Measurements from ENCODE around the gene CUBN. TPM values are rescaled to one million over a fixed set of nuclear protein-coding genes. Genes with fewer than 3 reads are reported as not detected.

Gene CUBN
- total and polyA plus RNA-seq, 9 of the 15 experiments (the other 6 are each of a cell fraction or from before 2014, with no cell fraction given): 0.04 to 0.33 (median 0.09) TPM

GRCh38 chr10:16966991-16967865 lies 162.4 kb downstream of the CUBN start:
- no peaks in the 10 kb centered on the region for H3K9me1 ChIP-seq (ENCODE audit: control insufficient read depth, insufficient read depth, low read length)
- H3K4me2 ChIP-seq (ENCODE audit: insufficient read depth, low read length): no peak overlapping the region
- CTCF ChIA-PET (ENCODE audit: low intra/inter-chr PET ratio): interaction anchor here (0.8 kb wide), 1 partner anchor 117 kb away, joined by 3 read pairs; no protein-coding TSS in a partner anchor
- WGBS (ENCODE audit: insufficient coverage, low coverage, missing lambda C conversion rate): 33% methylated on average over 11 of the region's 11 CpGs
- no peaks in the 10 kb centered on the region for H3K79me2 ChIP-seq (ENCODE audit: control insufficient read depth, insufficient read depth, low read length)
- H3K4me1 ChIP-seq (replicated peaks in 1 of 2; ENCODE audit: control insufficient read depth in 2 of 2, insufficient read depth in 2 of 2, low read length in 2 of 2): peaks cover 0 to 8% of the 10 kb centered on the region in 2 experiments; a peak in 1 of 5 replicates
- no TSS peak for BruUV-seq (replicated peaks)
- no peak overlapping the region for H3K4me3 ChIP-seq
- intact Hi-C loops (cut with micrococcal nuclease) (no loop called here), in situ Hi-C loops (cut with MboI) (no loop called here)
- POLR2A ChIA-PET: interaction anchor here (1.2 kb wide), 1 partner anchor 57 kb away, joined by 3 read pairs; no protein-coding TSS in a partner anchor
- DNase-seq (ENCODE audit: extremely low read depth in 1 of 4, low spot score in 3 of 4) (no peak), ATAC-seq (no peak), FAIRE-seq (peak; percentile 56)
- peak overlapping the region; percentile 36; the same call in 1 of the 2 replicates for H2AFZ ChIP-seq (ENCODE audit: low read depth, low read length)
- H3K9ac ChIP-seq (ENCODE audit: insufficient read depth in 1 of 2, low read depth in 2 of 2, low read length in 2 of 2): no peak overlapping the region
- H3K27me3 ChIP-seq (ENCODE audit: control insufficient read depth in 2 of 2, insufficient read depth in 2 of 2, low read length in 2 of 2): no peaks in the 10 kb centered on the region; a peak in 1 of 5 replicates
- H3K36me3 ChIP-seq (ENCODE audit: control insufficient read depth, insufficient read depth, low read length): no peaks in the 10 kb centered on the region
- no peaks in the 10 kb centered on the region for H4K20me1 ChIP-seq (replicated peaks; ENCODE audit: control insufficient read depth, insufficient read depth, low read length)
- H3K27ac ChIP-seq (ENCODE audit: extremely low read depth, low read depth, low read length): no peak overlapping the region
- no peaks in the 10 kb centered on the region for H3K9me3 ChIP-seq (replicated peaks; ENCODE audit: control insufficient read depth, insufficient read depth, low read depth, low read length)
- TF ChIP-seq ARID1B (IDR thresholded peaks at IDR 0.05): 0 out of 2 replicates have a peak, but pooled peaks have one; percentile 11
- TF ChIP-seq EHMT2 (IDR thresholded peaks at IDR 0.05): 0 out of 2 replicates have a peak, but pooled peaks have one; percentile 44
- TF ChIP-seq SMARCA5 (IDR thresholded peaks at IDR 0.05): peak; percentile 34; the same call in 1 of the 2 replicates
- TF ChIP-seq DPF2 (IDR thresholded peaks at IDR 0.05): peak; percentile 46
- TF ChIP-seq HDAC1 (IDR thresholded peaks at IDR 0.05): peak in 1 of 2 experiments; percentile 16; a peak in 1 of 4 replicates
- peak; percentile 80; the same call in 1 of the 2 replicates for TF ChIP-seq OTX1 (CRISPR knock-in tag; IDR thresholded peaks at IDR 0.05)
- TF ChIP-seq HBP1 (CRISPR knock-in tag; IDR thresholded peaks at IDR 0.05): peak; percentile 81; the same call in 1 of the 2 replicates
- TF ChIP-seq MXD1 (CRISPR knock-in tag; IDR thresholded peaks at IDR 0.05; ENCODE audit: borderline replicate concordance, poor library complexity, severe bottlenecking): no peak
- TF ChIP-seq MTA1 (IDR thresholded peaks at IDR 0.05; ENCODE audit: borderline replicate concordance): peak; percentile 33; the same call in 1 of the 2 replicates
- 0 out of 2 replicates have a peak, but pooled peaks have one; percentile 6 for TF ChIP-seq MAFG (tag; conservative IDR thresholded peaks at IDR 0.05)
- TF ChIP-seq, protein P1, sequence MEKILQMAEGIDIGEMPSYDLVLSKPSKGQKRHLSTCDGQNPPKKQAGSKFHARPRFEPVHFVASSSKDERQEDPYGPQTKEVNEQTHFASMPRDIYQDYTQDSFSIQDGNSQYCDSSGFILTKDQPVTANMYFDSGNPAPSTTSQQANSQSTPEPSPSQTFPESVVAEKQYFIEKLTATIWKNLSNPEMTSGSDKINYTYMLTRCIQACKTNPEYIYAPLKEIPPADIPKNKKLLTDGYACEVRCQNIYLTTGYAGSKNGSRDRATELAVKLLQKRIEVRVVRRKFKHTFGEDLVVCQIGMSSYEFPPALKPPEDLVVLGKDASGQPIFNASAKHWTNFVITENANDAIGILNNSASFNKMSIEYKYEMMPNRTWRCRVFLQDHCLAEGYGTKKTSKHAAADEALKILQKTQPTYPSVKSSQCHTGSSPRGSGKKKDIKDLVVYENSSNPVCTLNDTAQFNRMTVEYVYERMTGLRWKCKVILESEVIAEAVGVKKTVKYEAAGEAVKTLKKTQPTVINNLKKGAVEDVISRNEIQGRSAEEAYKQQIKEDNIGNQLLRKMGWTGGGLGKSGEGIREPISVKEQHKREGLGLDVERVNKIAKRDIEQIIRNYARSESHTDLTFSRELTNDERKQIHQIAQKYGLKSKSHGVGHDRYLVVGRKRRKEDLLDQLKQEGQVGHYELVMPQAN (IDR thresholded peaks at IDR 0.05; ENCODE audit: borderline replicate concordance): no peak
- TF ChIP-seq TOE1 (IDR thresholded peaks at IDR 0.05; ENCODE audit: borderline replicate concordance): 0 out of 2 replicates have a peak, but pooled peaks have one; percentile 47
- TF ChIP-seq TOE1 (CRISPR knock-in tag; IDR thresholded peaks at IDR 0.05; ENCODE audit: borderline replicate concordance, low read depth): no peak
- TF ChIP-seq, protein P2, sequence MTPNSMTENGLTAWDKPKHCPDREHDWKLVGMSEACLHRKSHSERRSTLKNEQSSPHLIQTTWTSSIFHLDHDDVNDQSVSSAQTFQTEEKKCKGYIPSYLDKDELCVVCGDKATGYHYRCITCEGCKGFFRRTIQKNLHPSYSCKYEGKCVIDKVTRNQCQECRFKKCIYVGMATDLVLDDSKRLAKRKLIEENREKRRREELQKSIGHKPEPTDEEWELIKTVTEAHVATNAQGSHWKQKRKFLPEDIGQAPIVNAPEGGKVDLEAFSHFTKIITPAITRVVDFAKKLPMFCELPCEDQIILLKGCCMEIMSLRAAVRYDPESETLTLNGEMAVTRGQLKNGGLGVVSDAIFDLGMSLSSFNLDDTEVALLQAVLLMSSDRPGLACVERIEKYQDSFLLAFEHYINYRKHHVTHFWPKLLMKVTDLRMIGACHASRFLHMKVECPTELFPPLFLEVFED (CRISPR knock-in tag; conservative IDR thresholded peaks at IDR 0.05): peak; percentile 83; the same call in 1 of the 2 replicates

Data from K562 (cell line).